IMR-90 (cell line): Measurements from ENCODE around the gene OSTF1. TPM values are rescaled to one million over a fixed set of nuclear protein-coding genes. Genes with fewer than 3 reads are reported as not detected.

Source experiments
- ATAC-seq: fragments of 200-7000 bp; cut with Tn5 transposase; 2 replicates; pipeline ENCODE4 v1.9.1; 2020; ENCODE audit warnings: low read depth, mild to moderate bottlenecking, moderate library complexity
- BruUV-seq: library from RNA; stranded (reverse); fragments of 400-500 nt; replicated peaks from 2 replicates; lab custom pipeline; 2021; lab: Mats Ljungman, UMichigan
- CTCF ChIA-PET: fragments of 300-600 bp; formaldehyde crosslinking; extraction: SDS; loops from one replicate; lab custom pipeline; 2021; ENCODE audit warnings: antibody characterized with exemption; lab: Yijun Ruan, JAX
- POLR2A ChIA-PET: fragments of 300-600 bp; sonication (Branson Sonifier 250); formaldehyde crosslinking; loops from one replicate; lab custom pipeline; 2022; ENCODE audit warnings: antibody characterized with exemption; ENCODE audit not compliant: unreplicated experiment; lab: Charles Lee
- DNase-seq: peaks from one replicate; pipeline ENCODE4 v3.0.0; 2013
- H2AFZ ChIP-seq: replicated peaks from 2 replicates; pipeline ENCODE3; 2013; ENCODE audit warnings: low read length, mild to moderate bottlenecking; ENCODE audit not compliant: poor library complexity
- H2AK5ac ChIP-seq: 2 replicates; pipeline ENCODE4 v1.6.1; 2013; ENCODE audit warnings: low read depth, low read length, inconsistent platforms
- H2AK9ac ChIP-seq: replicated peaks from 2 replicates; pipeline ENCODE3; 2013; ENCODE audit warnings: mild to moderate bottlenecking, low read depth, low read length, moderate library complexity; ENCODE audit not compliant: poor library complexity
- H2BK120ac ChIP-seq: 2 replicates; pipeline ENCODE4 v1.6.1; 2013; ENCODE audit warnings: low read depth, low read length, inconsistent platforms
- H2BK15ac ChIP-seq: 3 replicates; pipeline ENCODE4 v1.6.1; 2013; ENCODE audit warnings: low read depth, low read length, inconsistent platforms
- H2BK20ac ChIP-seq: 2 replicates; pipeline ENCODE4 v1.6.1; 2013; ENCODE audit warnings: low read depth, mild to moderate bottlenecking, inconsistent platforms, low read length, moderate library complexity
- H2BK5ac ChIP-seq: 2 replicates; pipeline ENCODE4 v1.6.1; 2013; ENCODE audit warnings: mild to moderate bottlenecking, low read depth, low read length, inconsistent platforms; ENCODE audit not compliant: poor library complexity, severe bottlenecking
- H3K14ac ChIP-seq: replicated peaks from 2 replicates; pipeline ENCODE4 v1.6.1; 2013; ENCODE audit warnings: low read depth, low read length, inconsistent platforms
- H3K18ac ChIP-seq: 2 replicates; pipeline ENCODE4 v1.6.1; 2013; ENCODE audit warnings: low read depth, low read length, control low read depth
- H3K23ac ChIP-seq: 2 replicates; pipeline ENCODE4 v1.6.1; 2013; ENCODE audit warnings: low read depth, low read length, inconsistent platforms
- H3K27ac ChIP-seq: 2 replicates; pipeline ENCODE4 v1.5.1; 2013; ENCODE audit warnings: mild to moderate bottlenecking, control low read depth, low read length; ENCODE audit not compliant: insufficient read depth
- H3K27me3 ChIP-seq: 2 replicates; pipeline ENCODE4 v1.6.1; 2013; ENCODE audit warnings: low read length; ENCODE audit not compliant: control insufficient read depth, insufficient read depth
- H3K36me3 ChIP-seq: 2 replicates; pipeline ENCODE4 v1.6.1; 2013; ENCODE audit warnings: low read length, mixed read lengths; ENCODE audit not compliant: control insufficient read depth, insufficient read depth
- H3K4ac ChIP-seq: 2 replicates; pipeline ENCODE4 v1.6.1; 2013; ENCODE audit warnings: low read depth, low read length, inconsistent platforms
- H3K4me1 ChIP-seq: 2 replicates; pipeline ENCODE4 v1.6.1; 2013; ENCODE audit warnings: low read length, mixed read lengths; ENCODE audit not compliant: control insufficient read depth, insufficient read depth
- H3K4me2 ChIP-seq: 2 replicates; pipeline ENCODE4 v1.6.1; 2013; ENCODE audit warnings: low read depth, mild to moderate bottlenecking, control low read depth, low read length, moderate library complexity
- H3K4me3 ChIP-seq: 2 replicates; pipeline ENCODE4 v1.5.1; 2013; ENCODE audit warnings: low read depth, mild to moderate bottlenecking, control low read depth, low read length, moderate library complexity; ENCODE audit not compliant: insufficient read depth
- H3K56ac ChIP-seq: 2 replicates; pipeline ENCODE4 v1.6.1; 2013; ENCODE audit warnings: low read length, inconsistent platforms; ENCODE audit not compliant: insufficient read depth; ENCODE audit errors: extremely low read depth
- H3K79me1 ChIP-seq, 2 experiments: 2 replicates each; pipeline ENCODE4 v1.6.1; 2013; ENCODE audit warnings: low read length in 2 of 2, inconsistent platforms in 1 of 2, low read depth in 1 of 2
- H3K9ac ChIP-seq: 2 replicates; pipeline ENCODE4 v1.6.1; 2013; ENCODE audit warnings: low read depth, low read length, control low read depth
- H3K9me1 ChIP-seq: 2 replicates; pipeline ENCODE4 v1.6.1; 2013; ENCODE audit warnings: low read length, inconsistent platforms; ENCODE audit not compliant: insufficient read depth
- H3K9me3 ChIP-seq: 2 replicates; pipeline ENCODE4 v1.6.1; 2013; ENCODE audit warnings: low read length; ENCODE audit not compliant: control insufficient read depth, insufficient read depth
- H4K20me1 ChIP-seq: 2 replicates; pipeline ENCODE4 v1.6.1; 2013; ENCODE audit warnings: low read length, inconsistent platforms; ENCODE audit not compliant: insufficient read depth
- H4K5ac ChIP-seq: 2 replicates; pipeline ENCODE4 v1.6.1; 2013; ENCODE audit warnings: mild to moderate bottlenecking, low read depth, low read length, control low read depth
- H4K8ac ChIP-seq, 2 experiments: 2 replicates each; pipeline ENCODE4 v1.6.1; 2013; ENCODE audit warnings: low read depth in 2 of 2, low read length in 2 of 2, control low read depth in 1 of 2, inconsistent platforms in 1 of 2
- H4K91ac ChIP-seq: 2 replicates; pipeline ENCODE4 v1.6.1; 2013; ENCODE audit warnings: low read depth, low read length, inconsistent platforms; ENCODE audit not compliant: insufficient read depth
- BHLHE40 ChIP-seq: fragments of 150-350 bp; IDR thresholded peaks from 2 replicates; pipeline ENCODE4 v1.6.1; 2016; ENCODE audit warnings: mild to moderate bottlenecking, low read depth, low read length
- CEBPB ChIP-seq: IDR thresholded peaks from 2 replicates; pipeline ENCODE4 v1.6.1; 2012; ENCODE audit warnings: low read depth, low read length, improper control_type of control experiment
- CHD1 ChIP-seq: IDR thresholded peaks from 2 replicates; pipeline ENCODE4 v1.6.1; 2012; ENCODE audit warnings: low read depth, low read length, improper control_type of control experiment
- CTCF ChIP-seq: conservative IDR thresholded peaks from 2 replicates; pipeline ENCODE4 v1.5.1; 2012; ENCODE audit warnings: mild to moderate bottlenecking, low read depth, low read length, improper control_type of control experiment
- ELK1 ChIP-seq: fragments of 150-350 bp; IDR thresholded peaks from 2 replicates; pipeline ENCODE4 v1.6.1; 2016; ENCODE audit warnings: low read depth, mild to moderate bottlenecking, low read length, moderate library complexity, borderline replicate concordance
- FOS ChIP-seq: fragments of 150-350 bp; IDR thresholded peaks from 2 replicates; pipeline ENCODE4 v1.6.1; 2016; ENCODE audit warnings: low read depth, low read length
- MAFK ChIP-seq: IDR thresholded peaks from 2 replicates; pipeline ENCODE4 v1.6.1; 2012; ENCODE audit warnings: low read depth, low read length, improper control_type of control experiment
- MAZ ChIP-seq: IDR thresholded peaks from 2 replicates; pipeline ENCODE4 v1.6.1; 2012; ENCODE audit warnings: low read depth, mild to moderate bottlenecking, low read length, improper control_type of control experiment, moderate library complexity, borderline replicate concordance
- MXI1 ChIP-seq: IDR thresholded peaks from 2 replicates; pipeline ENCODE4 v1.6.1; 2012; ENCODE audit warnings: low read depth, mild to moderate bottlenecking, low read length, moderate library complexity, borderline replicate concordance
- NFE2L2 ChIP-seq: fragments of 150-350 bp; IDR thresholded peaks from 2 replicates; pipeline ENCODE4 v1.6.1; 2016; ENCODE audit warnings: low read depth, mild to moderate bottlenecking, low read length
- POLR2A ChIP-seq: IDR thresholded peaks from 2 replicates; pipeline ENCODE4 v1.6.1; 2012; ENCODE audit warnings: mild to moderate bottlenecking, low read depth, low read length
- RAD21 ChIP-seq: IDR thresholded peaks from 2 replicates; pipeline ENCODE4 v1.6.1; 2012; ENCODE audit warnings: low read length, improper control_type of control experiment
- RCOR1 ChIP-seq: IDR thresholded peaks from 2 replicates; pipeline ENCODE4 v1.6.1; 2012; ENCODE audit warnings: mild to moderate bottlenecking, low read length, improper control_type of control experiment; ENCODE audit not compliant: insufficient replicate concordance
- RFX5 ChIP-seq: IDR thresholded peaks from 2 replicates; pipeline ENCODE4 v1.8.0; 2012; ENCODE audit warnings: low read depth, mild to moderate bottlenecking, low read length, moderate library complexity
- SMC3 ChIP-seq: fragments of 150-350 bp; IDR thresholded peaks from 2 replicates; pipeline ENCODE4 v1.6.1; 2016; ENCODE audit warnings: low read depth, mild to moderate bottlenecking, antibody characterized with exemption, low read length, moderate library complexity
- USF2 ChIP-seq: fragments of 150-350 bp; IDR thresholded peaks from 2 replicates; pipeline ENCODE4 v1.6.1; 2017; ENCODE audit warnings: mild to moderate bottlenecking, antibody characterized with exemption, low read length, low read depth
- WGBS, 2 experiments: methylation state at CpG; one replicate each; pipeline versions ENCODE4 v1.1.5 to v1.1.7; 2013; ENCODE audit warnings: missing lambda C conversion rate in 2 of 2; ENCODE audit not compliant: insufficient read length in 1 of 2; ENCODE audit errors: extremely low coverage in 2 of 2; 5-methylcytosine and 5-hydroxymethylcytosine counted together
- dilution Hi-C: fragments of 300-500 bp; cut with HindIII; formaldehyde crosslinking; loops from one replicate; pipeline ENCODE4 v1.14.3; 2018; ENCODE audit warnings: low sequenced_read_pairs; ENCODE audit not compliant: unreplicated experiment
- in situ Hi-C: fragments of 300-500 bp; cut with MboI; formaldehyde crosslinking; loops from 3 replicates; pipeline ENCODE4 v1.14.3; 2019; ENCODE audit warnings: low sequenced_read_pairs, inconsistent platforms, mixed read lengths
- intact Hi-C: fragments of 100-400 bp; cut with micrococcal nuclease; formaldehyde crosslinking; loops from 2 replicates; pipeline ENCODE4 v1.10.0; 2022
- polyA plus RNA-seq, 3 experiments: library from polyadenylated mRNA; depleted of rRNA; stranded (reverse); fragments of >200 nt; gene quantifications; 2 replicates each; pipeline ENCODE4 v1.2.3, GENCODE V29; 2012; ENCODE audit warnings: low replicate concordance in 1 of 3
- total RNA-seq: library from RNA; depleted of rRNA; stranded (reverse); fragments of >200 nt; gene quantifications from 2 replicates; pipeline ENCODE4 v1.2.3, GENCODE V29; 2012

OSTF1 gene
- total and polyA plus RNA-seq, 2 of the 4 experiments (the other 2 are of a cell fraction): 17.1 to 41.6 TPM

GRCh38 chr9:75132244-75132643, 43.9 kb downstream of the OSTF1 start:
- Histone ChIP-seq H3K9me1 (peaks cover 12% of the 10 kb centered on the region; the same call in 1 of the 2 replicates), H3K4me1 (peaks cover 2% of the 10 kb centered on the region), H2AK9ac (no peak overlapping the region), H2BK15ac (no peak overlapping the region), H3K4me2 (no peak overlapping the region), H3K36me3 (peaks cover 2% of the 10 kb centered on the region; the same call in 1 of the 2 replicates), H2BK5ac (no peak overlapping the region), H3K14ac (no peak overlapping the region), H4K20me1 (no peaks in the 10 kb centered on the region; the same call in 1 of the 2 replicates), H3K4ac (no peak overlapping the region), H4K8ac (no peak overlapping the region), H2AFZ (no peak overlapping the region), H4K5ac (no peak overlapping the region), H2BK120ac (no peak overlapping the region), H2BK20ac (no peak overlapping the region), H4K91ac (no peak overlapping the region), H2AK5ac (no peak overlapping the region), H3K27ac (no peak overlapping the region), H3K4me3 (no peak overlapping the region), H3K9me3 (no peaks in the 10 kb centered on the region), H3K18ac (no peak overlapping the region), H3K23ac (no peak overlapping the region), H3K27me3 (no peaks in the 10 kb centered on the region), H3K79me1 (peaks cover 0 to 8% of the 10 kb centered on the region in 2 experiments; a peak in 1 of 4 replicates), H3K56ac (no peak overlapping the region), H3K9ac (no peak overlapping the region)
- CTCF ChIA-PET: no interaction called here
- POLR2A ChIA-PET: no interaction called here
- no TSS peak for BruUV-seq
- in situ Hi-C loops (no loop called here), intact Hi-C loops (no loop called here), dilution Hi-C loops (no loop called here)
- no peak for DNase-seq
- no peak for ATAC-seq
- WGBS, 2 experiments: no CpG with 5 or more reads among the region's 4 CpGs
- TF ChIP-seq NFE2L2 (no peak), FOS (no peak), RCOR1 (no peak), MXI1 (no peak), RAD21 (no peak), MAZ (no peak), CTCF (no peak), USF2 (no peak), SMC3 (no peak), CEBPB (no peak), ELK1 (no peak), CHD1 (no peak), BHLHE40 (no peak), RFX5 (no peak), MAFK (no peak), POLR2A (no peak)
